Small intestine (tissue), 7 donors: Measurements from ENCODE around the gene GARNL3. TPM values are rescaled to one million over a fixed set of nuclear protein-coding genes. Genes with fewer than 3 reads are reported as not detected.
A peak's percentile ranks its signal among the peaks of the same experiment; 100 is the strongest.

ENCODE experiments used
- DNase-seq, 2 donors: peaks; one replicate each; pipeline versions ENCODE4 v3.0.0 to v3.0.0-alpha.2; 2013
- FAIRE-seq: peaks from 2 replicates; lab custom pipeline; 2012; peaks lifted over from hg19 to GRCh38; lab: Jason Lieb, UNC
- H3K27ac ChIP-seq, 3 donors: one replicate each; pipeline ENCODE4 v1.5.1; 2013; ENCODE audit warnings: low read length in 2 of 3, mild to moderate bottlenecking in 2 of 3, control low read depth in 1 of 3, inconsistent platforms in 1 of 3, low read depth in 1 of 3, moderate library complexity in 1 of 3
- H3K27me3 ChIP-seq, 3 donors: one replicate each; pipeline ENCODE4 v1.6.1; 2013; ENCODE audit warnings: low read length in 3 of 3, inconsistent platforms in 1 of 3; ENCODE audit not compliant: control insufficient read depth in 3 of 3, insufficient read depth in 3 of 3
- H3K36me3 ChIP-seq, 3 donors: one replicate each; pipeline ENCODE4 v1.6.1; 2013; ENCODE audit warnings: low read length in 3 of 3, inconsistent platforms in 1 of 3, low read depth in 1 of 3, mild to moderate bottlenecking in 1 of 3, moderate library complexity in 1 of 3; ENCODE audit not compliant: control insufficient read depth in 3 of 3, insufficient read depth in 2 of 3
- H3K4me1 ChIP-seq, 3 donors: one replicate each; pipeline ENCODE4 v1.6.1; 2013; ENCODE audit warnings: low read length in 2 of 3, inconsistent platforms in 1 of 3, low read depth in 1 of 3, mild to moderate bottlenecking in 1 of 3, moderate library complexity in 1 of 3; ENCODE audit not compliant: control insufficient read depth in 3 of 3, insufficient read depth in 2 of 3
- H3K4me3 ChIP-seq, 3 donors: one replicate each; pipeline ENCODE4 v1.5.1; 2013; ENCODE audit warnings: low read length in 3 of 3, control low read depth in 1 of 3, inconsistent platforms in 1 of 3, low read depth in 1 of 3, mild to moderate bottlenecking in 1 of 3, moderate library complexity in 1 of 3
- H3K9me3 ChIP-seq, 2 donors: one replicate each; pipeline ENCODE4 v1.6.1; 2013; ENCODE audit warnings: low read depth in 1 of 2, low read length in 1 of 2; ENCODE audit not compliant: control insufficient read depth in 2 of 2, insufficient read depth in 1 of 2
- WGBS, 3 donors: extraction: QIAGEN DNeasy Blood & Tissue Kit; methylation state at CpG; one replicate each; pipeline ENCODE4 v1.1.7; 2013; 5-methylcytosine and 5-hydroxymethylcytosine counted together
- polyA plus RNA-seq, 4 donors: library from polyadenylated mRNA; stranded (reverse) in 3 of 4; unstranded in 1 of 4; fragments of 200-250 nt in 3 of 4; fragments of 120-200 nt in 1 of 4; gene quantifications; one replicate each; pipeline versions ENCODE4 v1.2.1 to v1.2.3, GENCODE V29; 2013
- donor health status: healthy with polysubstance abuse.
- donor health status: control.
- donor health status: control.
- donor health status: Bipolar disorder and iron deficiency.
- donor health status: healthy.

The GARNL3 gene
- polyA plus RNA-seq, 4 donors = 1.6 to 11.3 (median 3.5) TPM

DNA sequence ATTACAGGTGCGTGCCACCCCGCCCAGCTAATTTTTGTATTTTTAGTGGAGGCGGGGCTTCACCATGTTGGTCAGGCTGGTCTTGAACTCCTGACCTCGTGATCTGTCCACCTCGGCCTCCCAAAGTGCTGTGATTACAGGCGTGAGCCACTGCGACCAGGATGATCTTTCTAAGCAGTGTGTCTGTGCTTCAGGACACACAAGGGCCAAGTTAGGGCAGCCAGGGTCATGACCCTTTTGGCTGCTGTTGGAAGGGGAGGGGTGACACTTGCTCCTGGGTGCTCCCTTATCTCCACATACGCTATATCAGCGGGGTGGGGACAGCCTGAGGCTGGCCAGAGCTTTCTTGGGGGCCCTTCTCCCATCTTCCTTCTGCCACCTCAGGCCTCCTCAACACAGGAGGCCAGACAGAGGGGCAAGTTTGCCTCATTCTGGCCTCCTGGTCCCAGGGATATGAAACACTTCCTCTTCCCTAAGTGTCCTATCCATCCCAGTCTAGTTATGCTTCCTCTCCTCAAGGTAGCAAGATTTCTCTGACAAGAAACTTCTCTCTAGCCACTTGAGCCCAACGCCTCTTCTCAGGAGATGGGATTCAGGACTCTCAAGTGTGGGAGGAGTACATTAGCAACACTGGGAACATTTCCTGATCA lies 157.7 kb downstream of the GARNL3 start:
- no peaks in the 10 kb centered on the region for H3K9me3 ChIP-seq
- H3K36me3 ChIP-seq = peaks cover 0 to 28% (median 0%) of the 10 kb centered on the region in 3 donors
- no peak for FAIRE-seq
- WGBS, 3 donors = 60 to 78% (median 72%) methylated on average over 10 of the region's 10 CpGs
- no peaks in the 10 kb centered on the region for H3K27me3 ChIP-seq
- H3K27ac ChIP-seq = peak overlapping the region in 2 of 3 donors; percentile 27 to 80
- peaks cover 2 to 44% (median 12%) of the 10 kb centered on the region in 3 donors for H3K4me1 ChIP-seq
- DNase-seq = peak in 1 of 2 donors; percentile 14
- H3K4me3 ChIP-seq = peak overlapping the region in 1 of 3 donors; percentile 92

DNA sequence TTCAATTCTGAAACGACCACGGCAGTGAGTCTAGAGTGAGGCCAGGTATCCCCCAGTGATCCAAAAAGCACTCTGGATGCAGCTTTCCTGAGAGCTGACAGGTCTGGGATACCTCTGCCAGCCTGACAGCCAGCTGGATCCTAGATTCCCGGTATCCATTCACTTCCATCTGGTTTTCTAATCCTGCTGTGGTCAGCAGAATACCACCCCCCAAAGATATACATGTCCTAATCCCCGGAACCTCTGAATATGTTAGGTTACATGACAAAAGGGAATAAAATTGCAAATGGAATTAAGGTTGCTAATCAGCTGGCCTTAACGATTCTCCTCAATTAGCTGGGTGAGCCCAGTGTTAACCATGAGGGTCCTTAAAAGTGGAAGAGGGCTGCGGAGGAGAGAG lies 158.2 kb downstream of the GARNL3 start:
- DNase-seq (no peak), FAIRE-seq (no peak)
- H3K27me3 ChIP-seq = no peaks in the 10 kb centered on the region
- peaks cover 0 to 27% (median 0%) of the 10 kb centered on the region in 3 donors for H3K36me3 ChIP-seq
- WGBS, 3 donors = 46 to 50% (median 49%) methylated on average over 6 of the region's 6 CpGs
- peak overlapping the region in 2 of 3 donors; percentile 27 to 80 for H3K27ac ChIP-seq
- no peaks in the 10 kb centered on the region for H3K9me3 ChIP-seq
- peak overlapping the region in 2 of 3 donors; percentile 61 to 92 for H3K4me3 ChIP-seq
- H3K4me1 ChIP-seq = peaks cover 2 to 44% (median 12%) of the 10 kb centered on the region in 3 donors

DNA sequence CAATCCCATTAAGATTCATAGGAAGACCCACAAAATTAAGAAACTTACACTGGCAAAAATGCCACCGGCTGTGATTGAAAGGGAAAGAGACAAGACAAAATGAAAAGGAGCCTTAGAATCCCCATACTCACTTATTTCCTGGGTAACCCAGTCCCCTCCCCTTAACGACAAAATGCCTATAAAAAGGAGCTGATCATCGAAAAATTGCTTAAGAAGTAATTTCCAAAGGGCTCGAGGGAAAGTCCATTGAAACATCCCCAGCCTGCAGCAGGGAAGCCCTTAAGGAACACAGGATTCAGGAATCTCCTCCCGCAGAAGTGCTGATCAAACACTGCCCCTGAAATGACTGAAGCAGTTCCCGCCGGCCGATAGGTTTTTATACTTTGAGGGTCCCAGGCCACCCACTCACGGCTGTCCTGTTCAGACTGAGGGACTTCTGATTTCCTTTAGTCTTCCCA lies 158.9 kb downstream of the GARNL3 start:
- DNase-seq (no peak), FAIRE-seq (no peak)
- Histone ChIP-seq H3K4me3 (peak overlapping the region; percentile 61 to 92 (median 91)), H3K27ac (peak overlapping the region; percentile 45 to 95 (median 80)), H3K4me1 (peaks cover 2 to 37% (median 12%) of the 10 kb centered on the region in 3 donors), H3K27me3 (no peaks in the 10 kb centered on the region), H3K9me3 (no peaks in the 10 kb centered on the region), H3K36me3 (peaks cover 0 to 22% (median 0%) of the 10 kb centered on the region in 3 donors)
- WGBS, 3 donors = 0 to 1% (median 1%) methylated on average over 9 of the region's 9 CpGs

DNA sequence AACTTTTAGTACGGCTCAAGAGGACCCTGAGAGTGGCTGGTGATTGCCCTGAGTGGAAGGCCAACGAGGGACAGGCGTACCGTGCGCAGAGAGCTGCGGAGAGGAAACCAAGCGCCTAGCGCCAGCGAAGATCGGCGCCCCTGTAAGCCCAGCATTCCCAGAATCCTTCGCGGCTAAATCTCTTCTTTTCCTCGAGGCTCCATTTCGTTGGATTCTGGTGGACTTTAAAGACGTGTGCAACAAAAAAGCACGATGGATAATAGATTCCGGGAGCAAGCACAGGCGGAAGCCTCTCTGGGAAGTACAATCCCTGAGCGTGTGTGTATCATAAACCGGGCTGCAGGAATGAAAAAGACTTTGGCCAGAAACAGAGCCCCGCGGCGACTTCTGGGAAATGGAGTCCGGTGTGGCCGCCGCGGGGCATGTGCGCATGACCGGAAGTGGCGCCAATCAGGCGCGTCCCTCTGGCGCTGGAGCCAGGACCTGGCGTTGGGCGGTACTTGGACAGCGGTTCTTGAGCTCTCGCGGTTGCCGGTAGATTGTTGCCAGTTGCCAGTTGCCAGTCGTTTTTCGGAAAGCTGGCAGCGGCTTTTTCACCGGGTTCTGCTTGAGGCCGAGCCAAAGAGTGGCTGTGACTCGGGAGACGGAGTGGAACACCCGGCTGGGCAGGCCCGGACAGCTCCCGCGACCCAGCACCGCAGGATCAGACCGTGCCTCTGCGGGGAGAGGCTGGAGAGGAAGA lies 159.5 kb downstream of the GARNL3 start, which contains the start of gene ZNF79:
Gene ZNF79, plus strand, starts transcription at position 449 of the 742 bp plus-strand sequence. CDS start 406 bp downstream, outside the sequence.
- FAIRE-seq (no peak), DNase-seq (peak; percentile 95 to 97)
- Histone ChIP-seq H3K36me3 (peaks cover 0 to 21% (median 0%) of the 10 kb centered on the region in 3 donors), H3K27me3 (no peaks in the 10 kb centered on the region), H3K4me1 (peaks cover 2 to 32% (median 12%) of the 10 kb centered on the region in 3 donors), H3K27ac (peak within 1 kb of the TSS; percentile 49 to 95 (median 80)), H3K9me3 (no peaks in the 10 kb centered on the region), H3K4me3 (peak within 1 kb of the TSS; percentile 61 to 92 (median 91))
- 0 to 1% (median 1%) methylated on average over 54 of the region's 54 CpGs for WGBS, 3 donors

DNA sequence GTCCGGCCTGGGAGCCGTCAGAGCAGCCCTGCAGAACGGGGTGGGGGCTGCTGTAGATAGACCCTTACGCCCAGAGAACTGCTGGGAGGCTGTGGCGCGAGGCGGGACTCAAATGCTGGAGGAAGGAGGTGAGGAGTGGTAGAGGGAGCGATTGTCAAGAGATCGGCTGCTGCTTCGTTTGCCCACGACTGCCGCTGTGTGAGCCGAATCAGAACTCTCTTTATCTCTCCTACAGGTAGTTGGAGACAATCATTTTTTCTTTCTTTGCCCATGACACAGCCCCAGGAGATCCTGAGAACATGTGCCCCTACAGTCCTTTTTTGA lies 160.1 kb downstream of the GARNL3 start:
- peak overlapping the region; percentile 61 to 92 (median 91) for H3K4me3 ChIP-seq
- no peaks in the 10 kb centered on the region for H3K27me3 ChIP-seq
- FAIRE-seq (no peak), DNase-seq (peak in 1 of 2 donors; percentile 48)
- H3K27ac ChIP-seq = peak overlapping the region; percentile 49 to 95 (median 80)
- no peaks in the 10 kb centered on the region for H3K9me3 ChIP-seq
- WGBS, 3 donors = 0 to 1% (median 0%) methylated on average over 13 of the region's 13 CpGs
- peaks cover 0 to 21% (median 0%) of the 10 kb centered on the region in 3 donors for H3K36me3 ChIP-seq
- H3K4me1 ChIP-seq = peaks cover 2 to 26% (median 12%) of the 10 kb centered on the region in 3 donors

DNA sequence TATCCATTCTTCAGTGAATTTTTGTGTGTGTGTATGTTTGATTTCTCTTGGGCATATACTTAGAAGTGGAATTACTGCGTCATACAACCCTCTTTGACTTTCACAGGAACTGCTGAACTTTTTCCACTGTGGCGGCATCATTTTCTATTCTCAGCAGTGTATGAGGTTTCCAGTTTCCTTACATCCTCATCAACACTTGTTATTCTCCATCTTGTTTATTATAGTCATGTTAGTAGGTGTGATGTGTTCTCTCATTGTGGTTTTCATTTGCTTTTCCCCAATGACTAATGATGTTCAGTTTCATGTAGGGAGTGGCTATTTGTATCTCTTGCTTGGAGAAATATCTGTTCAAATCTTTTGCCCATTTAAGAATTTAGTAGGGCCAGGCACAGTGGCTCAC lies 162.2 kb downstream of the GARNL3 start:
- 77 to 91% (median 82%) methylated on average over 2 of the region's 2 CpGs for WGBS, 3 donors
- FAIRE-seq (no peak), DNase-seq (no peak)
- Histone ChIP-seq H3K4me3 (no peak overlapping the region), H3K4me1 (peaks cover 2 to 13% (median 9%) of the 10 kb centered on the region in 3 donors), H3K9me3 (no peaks in the 10 kb centered on the region), H3K27ac (no peak overlapping the region), H3K36me3 (peaks cover 0 to 19% (median 0%) of the 10 kb centered on the region in 3 donors), H3K27me3 (no peaks in the 10 kb centered on the region)

DNA sequence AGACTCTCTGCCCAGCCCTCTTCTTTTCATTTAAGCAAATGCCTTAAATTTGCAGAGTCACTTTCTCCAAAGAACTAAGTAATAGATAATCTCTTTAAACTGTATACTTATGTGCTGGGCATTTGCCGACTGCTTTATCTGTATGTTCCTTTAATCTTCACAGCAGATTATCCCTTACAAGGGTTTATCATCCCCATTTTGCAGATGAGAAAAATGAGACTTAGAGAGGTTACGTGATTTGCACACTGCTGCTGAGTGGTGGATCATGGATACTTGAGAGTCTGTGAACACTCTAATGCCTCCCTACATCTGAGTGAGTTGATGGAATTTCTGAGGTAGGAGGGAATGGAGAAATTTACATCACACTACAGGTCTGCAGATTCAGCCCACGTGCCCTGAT lies 163.8 kb downstream of the GARNL3 start:
- 89 to 92% (median 89%) methylated on average over 3 of the region's 3 CpGs for WGBS, 3 donors
- H3K9me3 ChIP-seq = no peaks in the 10 kb centered on the region
- H3K36me3 ChIP-seq = peaks cover 0 to 22% (median 0%) of the 10 kb centered on the region in 3 donors
- peaks cover 0 to 4% (median 2%) of the 10 kb centered on the region in 3 donors for H3K4me1 ChIP-seq
- DNase-seq = no peak
- H3K27ac ChIP-seq = no peak overlapping the region
- no peak overlapping the region for H3K4me3 ChIP-seq
- no peaks in the 10 kb centered on the region for H3K27me3 ChIP-seq
- no peak for FAIRE-seq

DNA sequence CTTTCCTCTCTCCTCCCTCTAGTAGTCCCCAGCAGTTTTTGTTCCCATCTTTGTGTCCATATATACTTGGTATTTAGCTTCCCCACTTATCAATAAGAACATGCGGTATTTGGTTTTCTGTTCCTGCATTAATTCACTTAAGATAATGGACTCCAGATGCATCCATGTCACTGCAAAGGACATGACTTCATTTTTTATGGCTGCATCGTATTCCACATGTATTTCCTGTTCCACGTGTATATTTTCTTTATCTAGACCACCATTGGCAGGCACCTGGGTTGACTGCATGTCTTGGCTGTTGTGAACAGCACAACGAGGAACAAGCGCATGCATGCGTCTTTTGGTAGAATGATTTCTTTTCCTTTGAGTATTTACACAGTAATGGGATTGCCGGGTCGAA lies 165.8 kb downstream of the GARNL3 start:
- FAIRE-seq (no peak), DNase-seq (no peak)
- H3K4me1 ChIP-seq = peaks cover 0 to 2% (median 0%) of the 10 kb centered on the region in 3 donors
- H3K27ac ChIP-seq = no peak overlapping the region
- H3K9me3 ChIP-seq = no peaks in the 10 kb centered on the region
- H3K4me3 ChIP-seq = no peak overlapping the region
- peaks cover 7 to 37% (median 10%) of the 10 kb centered on the region in 3 donors for H3K36me3 ChIP-seq
- no peaks in the 10 kb centered on the region for H3K27me3 ChIP-seq
- whole genome bisulfite sequencing, 3 donors = 94 to 96% (median 96%) methylated on average over 8 of the region's 8 CpGs
